ENCODE results near the gene NEXMIF. TPM values are rescaled to one million over a fixed set of nuclear protein-coding genes. Genes with fewer than 3 reads are reported as not detected.

NEXMIF gene
- total and polyA plus RNA-seq, 2 of the 8 experiments (the other 6 are each of a cell fraction or from before 2014, with no cell fraction given): 0.18 to 0.73 TPM

DNA sequence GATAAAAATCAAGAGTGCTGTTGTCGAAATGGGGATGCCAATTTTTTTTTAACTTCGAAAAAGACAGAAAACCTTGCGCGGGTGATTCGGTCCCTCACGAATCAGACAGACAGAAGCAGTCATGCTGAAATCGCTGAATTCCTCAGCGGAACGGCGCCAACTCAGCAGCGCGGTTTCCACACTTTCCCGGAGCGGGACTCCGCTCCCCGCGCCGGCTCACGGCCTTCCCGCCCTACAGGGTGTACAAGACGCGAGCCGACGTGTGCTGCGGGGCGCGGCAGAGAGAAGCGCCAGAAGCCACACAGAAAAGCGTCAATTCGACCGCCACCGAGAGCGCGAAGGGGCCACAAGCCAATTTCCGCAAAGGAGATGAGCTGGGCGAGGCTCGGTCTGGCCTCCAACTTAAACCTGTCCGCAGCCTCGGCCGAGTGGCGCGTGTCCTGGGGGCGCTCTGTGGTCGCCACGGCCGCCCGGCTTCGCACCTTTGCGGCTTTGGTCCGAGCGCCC lies 1.3 kb downstream of the NEXMIF start (continued):
- TF ChIP-seq CTCF (IDR thresholded peaks at IDR 0.05; ENCODE audit: control extremely low read depth in 1 of 3, insufficient read depth in 1 of 3, low read depth in 1 of 3, low read length in 3 of 3) (no peak), ASH2L (IDR thresholded peaks at IDR 0.05; ENCODE audit: low read length) (peak; percentile 12), SP4 (IDR thresholded peaks at IDR 0.05; ENCODE audit: low read length) (no peak)
